Fibroblast of lung (primary cell): ENCODE results near the gene ZNF408. TPM values are rescaled to one million over a fixed set of nuclear protein-coding genes. Genes with fewer than 3 reads are reported as not detected.

Source experiments
- DNase-seq, 2 donors: peaks; one replicate each; pipeline versions ENCODE4 v3.0.0 to v3.0.0-alpha.2; 2010; ENCODE audit warnings: low read depth in 2 of 2
- H2AFZ ChIP-seq: 2 replicates; pipeline ENCODE4 v1.5.1; 2012; ENCODE audit warnings: low read length, control low read depth, inconsistent platforms
- H3K27ac ChIP-seq: 2 replicates; pipeline ENCODE4 v1.5.1; 2011; ENCODE audit warnings: low read length, control low read depth; ENCODE audit not compliant: insufficient read depth
- H3K27me3 ChIP-seq: 2 replicates; pipeline ENCODE4 v1.5.1; 2011; ENCODE audit warnings: mild to moderate bottlenecking, low read length; ENCODE audit not compliant: control insufficient read depth, insufficient read depth
- H3K36me3 ChIP-seq: 2 replicates; pipeline ENCODE4 v1.5.1; 2011; ENCODE audit warnings: low read length; ENCODE audit not compliant: control insufficient read depth, insufficient read depth
- H3K4me1 ChIP-seq: 2 replicates; pipeline ENCODE4 v1.5.1; 2011; ENCODE audit warnings: low read length; ENCODE audit not compliant: control insufficient read depth, insufficient read depth; ENCODE audit errors: extremely low read depth
- H3K4me2 ChIP-seq: 2 replicates; pipeline ENCODE4 v1.5.1; 2011; ENCODE audit warnings: low read length, control low read depth; ENCODE audit not compliant: insufficient read depth; ENCODE audit errors: extremely low read depth
- H3K4me3 ChIP-seq, 4 experiments: fragments of 200-600 bp in 1 of 4; sonication (generic) in 1 of 4; replicated peaks in 1 of 4; 2 replicates each; pipeline ENCODE4 v1.5.1; 2011 to 2016; ENCODE audit warnings: low read length in 4 of 4, low read depth in 3 of 4, mild to moderate bottlenecking in 3 of 4, control low read depth in 2 of 4, inconsistent platforms in 1 of 4, mixed read lengths in 1 of 4; ENCODE audit not compliant: insufficient read depth in 1 of 4; ENCODE audit errors: control extremely low read depth in 1 of 4
- H3K79me2 ChIP-seq: 2 replicates; pipeline ENCODE4 v1.5.1; 2012; ENCODE audit warnings: mild to moderate bottlenecking, low read length, inconsistent platforms; ENCODE audit not compliant: control insufficient read depth, insufficient read depth
- H3K9ac ChIP-seq: 2 replicates; pipeline ENCODE4 v1.5.1; 2011; ENCODE audit warnings: mild to moderate bottlenecking, low read length, control low read depth; ENCODE audit not compliant: insufficient read depth
- H3K9me3 ChIP-seq: 2 replicates; pipeline ENCODE4 v1.5.1; 2012; ENCODE audit warnings: low read depth, low read length; ENCODE audit not compliant: control insufficient read depth, insufficient read depth
- H4K20me1 ChIP-seq: 2 replicates; pipeline ENCODE4 v1.5.1; 2011; ENCODE audit warnings: low read length; ENCODE audit not compliant: control insufficient read depth, insufficient read depth; ENCODE audit errors: extremely low read depth
- EZH2 ChIP-seq: IDR thresholded peaks from 2 replicates; pipeline ENCODE4 v1.5.1; 2012; ENCODE audit warnings: low read length, control low read depth, mild to moderate bottlenecking; ENCODE audit errors: missing control alignments
- polyA plus RNA-seq, 2 donors: library from polyadenylated mRNA; depleted of rRNA in 1 of 2; stranded (reverse) in 1 of 2; unstranded in 1 of 2; fragments of >200 nt; gene quantifications; 2 replicates each; pipeline ENCODE4 v1.2.1, GENCODE V29; 2011 to 2012; ENCODE audit warnings: missing spikeins in 1 of 2
- total RNA-seq: library from RNA; depleted of rRNA; stranded (reverse); fragments of >200 nt; gene quantifications from 2 replicates; pipeline ENCODE4 v1.2.1, GENCODE V29; 2014
- TF ChIP-seq, protein P1 (sequence below), 2 donors: IDR thresholded peaks in 1 of 2; conservative IDR thresholded peaks in 1 of 2; 1 replicate in 1 of 2; 2 replicates in 1 of 2; pipeline ENCODE4 v1.5.1; 2011 to 2012; ENCODE audit warnings: low read length in 2 of 2, control low read depth in 1 of 2, inconsistent platforms in 1 of 2, low read depth in 1 of 2, mild to moderate bottlenecking in 1 of 2

Gene ZNF408
- total and polyA plus RNA-seq, 2 donors (not counting 1 experiment from before 2014, with no cell fraction given): 4.2 to 7.9 TPM

DNA sequence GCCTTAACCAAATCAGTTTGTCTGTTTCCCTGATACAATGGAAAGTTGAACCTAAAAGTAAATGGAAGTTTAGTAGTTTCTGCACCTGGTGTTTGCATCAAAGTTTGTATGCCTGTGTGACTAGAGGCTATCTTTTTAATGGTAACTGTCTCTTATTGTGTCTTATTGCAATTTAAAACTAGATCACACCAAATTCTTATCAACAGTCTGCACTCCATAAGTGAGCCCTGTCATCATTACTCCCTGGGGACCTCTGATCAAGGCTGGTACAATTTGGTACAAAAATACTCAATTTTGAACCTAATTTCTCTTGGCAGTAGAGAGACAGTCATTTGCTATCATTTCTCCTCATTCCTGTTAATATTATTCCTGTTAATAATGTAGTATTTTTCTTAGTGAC, 38.5 kb upstream of the ZNF408 start:
- no peaks in the 10 kb centered on the region for H3K4me1 ChIP-seq
- H3K9ac ChIP-seq: no peak overlapping the region
- no peaks in the 10 kb centered on the region for H3K27me3 ChIP-seq
- H3K9me3 ChIP-seq: no peaks in the 10 kb centered on the region
- H3K4me3 ChIP-seq: no peak overlapping the region
- no peaks in the 10 kb centered on the region for H3K79me2 ChIP-seq
- H3K27ac ChIP-seq: no peak overlapping the region
- H2AFZ ChIP-seq: no peak overlapping the region
- no peak for DNase-seq
- H4K20me1 ChIP-seq: no peaks in the 10 kb centered on the region
- no peak for TF ChIP-seq EZH2
- TF ChIP-seq, protein P1, sequence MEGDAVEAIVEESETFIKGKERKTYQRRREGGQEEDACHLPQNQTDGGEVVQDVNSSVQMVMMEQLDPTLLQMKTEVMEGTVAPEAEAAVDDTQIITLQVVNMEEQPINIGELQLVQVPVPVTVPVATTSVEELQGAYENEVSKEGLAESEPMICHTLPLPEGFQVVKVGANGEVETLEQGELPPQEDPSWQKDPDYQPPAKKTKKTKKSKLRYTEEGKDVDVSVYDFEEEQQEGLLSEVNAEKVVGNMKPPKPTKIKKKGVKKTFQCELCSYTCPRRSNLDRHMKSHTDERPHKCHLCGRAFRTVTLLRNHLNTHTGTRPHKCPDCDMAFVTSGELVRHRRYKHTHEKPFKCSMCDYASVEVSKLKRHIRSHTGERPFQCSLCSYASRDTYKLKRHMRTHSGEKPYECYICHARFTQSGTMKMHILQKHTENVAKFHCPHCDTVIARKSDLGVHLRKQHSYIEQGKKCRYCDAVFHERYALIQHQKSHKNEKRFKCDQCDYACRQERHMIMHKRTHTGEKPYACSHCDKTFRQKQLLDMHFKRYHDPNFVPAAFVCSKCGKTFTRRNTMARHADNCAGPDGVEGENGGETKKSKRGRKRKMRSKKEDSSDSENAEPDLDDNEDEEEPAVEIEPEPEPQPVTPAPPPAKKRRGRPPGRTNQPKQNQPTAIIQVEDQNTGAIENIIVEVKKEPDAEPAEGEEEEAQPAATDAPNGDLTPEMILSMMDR (conservative IDR thresholded peaks at IDR 0.05 in 1 of 2, IDR thresholded peaks at IDR 0.05 in 1 of 2; ENCODE audit: low read depth in 1 of 2, low read length in 2 of 2): no peak
- no peak overlapping the region for H3K4me2 ChIP-seq
- H3K36me3 ChIP-seq: peaks cover 2% of the 10 kb centered on the region

DNA sequence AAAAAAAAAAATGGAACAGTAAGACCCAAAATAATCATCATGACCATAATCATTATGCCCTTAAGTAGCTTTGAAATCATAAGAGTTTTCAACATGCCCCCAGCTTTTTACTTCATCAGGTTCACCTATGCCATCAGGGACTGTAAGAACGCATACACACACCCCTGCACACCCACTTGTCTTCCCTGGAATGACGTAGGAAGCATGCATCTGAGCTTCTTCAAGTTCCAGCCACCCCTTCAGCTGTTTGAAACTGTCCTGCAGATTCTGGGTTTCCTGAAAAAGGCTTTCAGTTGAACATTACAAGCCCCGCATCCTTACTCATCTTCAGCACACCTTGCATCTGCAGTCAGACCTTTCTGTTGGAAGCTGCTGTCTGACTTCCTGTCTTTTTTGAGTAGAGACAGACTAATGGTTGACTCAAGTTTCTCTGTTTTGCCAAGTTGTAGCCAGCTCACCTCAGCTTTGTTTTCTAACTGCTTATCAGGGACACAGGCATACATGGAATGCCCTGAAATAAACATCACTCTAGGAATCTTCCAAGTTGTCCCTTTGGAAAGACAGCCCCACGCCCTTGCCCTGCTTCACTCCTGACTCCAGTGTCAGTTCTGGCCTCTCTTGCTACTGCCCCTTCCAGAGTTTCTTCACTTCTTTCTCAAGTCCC, 37.4 kb upstream of the ZNF408 start:
- H3K27ac ChIP-seq: no peak overlapping the region

DNA sequence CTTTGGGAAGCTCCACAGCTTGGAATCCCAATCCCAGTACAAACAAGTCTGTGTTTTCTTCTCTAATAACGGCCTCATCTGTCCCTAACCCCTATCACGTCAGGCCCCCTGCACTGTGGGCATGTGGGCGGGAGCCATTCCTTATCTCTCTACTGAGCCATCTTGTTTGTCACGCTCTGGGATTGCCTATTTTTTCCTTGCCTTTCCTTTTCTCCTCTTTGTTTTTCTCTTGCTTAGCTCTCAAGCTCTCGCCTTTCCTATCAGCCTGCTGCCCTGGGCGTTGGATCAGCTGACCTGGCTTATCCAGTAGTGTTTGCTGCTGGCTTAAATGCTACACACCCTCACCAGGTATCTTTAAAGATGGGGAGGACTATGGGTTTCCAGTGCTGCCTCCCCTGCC, 36.2 kb upstream of the ZNF408 start:
- no peaks in the 10 kb centered on the region for H3K4me1 ChIP-seq
- no peak overlapping the region for H2AFZ ChIP-seq
- H4K20me1 ChIP-seq: no peaks in the 10 kb centered on the region
- H3K36me3 ChIP-seq: peaks cover 12% of the 10 kb centered on the region
- no peak for DNase-seq
- no peak overlapping the region for H3K4me3 ChIP-seq
- no peak for TF ChIP-seq EZH2
- TF ChIP-seq, protein P1 (conservative IDR thresholded peaks at IDR 0.05 in 1 of 2, IDR thresholded peaks at IDR 0.05 in 1 of 2; ENCODE audit: low read depth in 1 of 2, low read length in 2 of 2): no peak
- H3K4me2 ChIP-seq: no peak overlapping the region
- H3K27me3 ChIP-seq: no peaks in the 10 kb centered on the region
- no peaks in the 10 kb centered on the region for H3K79me2 ChIP-seq
- H3K9ac ChIP-seq: no peak overlapping the region
- no peaks in the 10 kb centered on the region for H3K9me3 ChIP-seq
- H3K27ac ChIP-seq: no peak overlapping the region

More for the DNA sequence above, 37.4 kb upstream of the ZNF408 start:
- peaks cover 7% of the 10 kb centered on the region for H3K36me3 ChIP-seq
- H3K4me2 ChIP-seq: no peak overlapping the region
- H4K20me1 ChIP-seq: no peaks in the 10 kb centered on the region
- no peak overlapping the region for H3K9ac ChIP-seq
- no peak overlapping the region for H3K4me3 ChIP-seq
- no peak overlapping the region for H2AFZ ChIP-seq
- no peak for TF ChIP-seq EZH2
- TF ChIP-seq, protein P1 (conservative IDR thresholded peaks at IDR 0.05 in 1 of 2, IDR thresholded peaks at IDR 0.05 in 1 of 2; ENCODE audit: low read depth in 1 of 2, low read length in 2 of 2): no peak
- DNase-seq: no peak
- no peaks in the 10 kb centered on the region for H3K27me3 ChIP-seq
- H3K79me2 ChIP-seq: no peaks in the 10 kb centered on the region
- no peaks in the 10 kb centered on the region for H3K4me1 ChIP-seq
- no peaks in the 10 kb centered on the region for H3K9me3 ChIP-seq
